ENCODE data around the gene EBF4.

DNA sequence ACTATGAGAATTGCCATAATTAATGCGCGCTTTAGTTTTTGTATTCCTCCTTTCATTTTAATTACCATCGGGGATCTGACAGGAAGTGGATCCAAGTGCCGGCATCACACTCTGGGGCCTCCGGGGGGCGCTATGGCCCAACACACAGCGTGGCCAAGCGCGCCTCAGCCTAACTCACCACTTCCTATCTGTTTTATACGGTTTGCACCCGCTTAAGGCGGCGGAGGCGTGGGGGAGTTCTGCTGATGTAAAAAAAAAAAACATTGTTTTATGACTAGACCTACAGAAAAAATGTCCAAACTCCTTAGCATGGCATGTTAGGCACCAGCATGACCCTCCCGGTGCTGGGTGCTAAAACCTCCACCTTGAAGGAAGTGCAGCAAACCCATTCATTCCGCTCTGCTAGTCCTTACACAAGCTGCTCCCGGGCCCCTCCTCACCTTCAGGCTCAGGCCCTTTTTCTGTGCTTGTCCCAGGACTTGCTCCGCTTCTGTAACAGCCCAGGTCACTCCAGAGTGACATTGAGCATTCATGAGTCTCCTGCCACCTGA is 4.5 kb upstream of the EBF4 start:
- TF ChIP-seq, protein P1, sequence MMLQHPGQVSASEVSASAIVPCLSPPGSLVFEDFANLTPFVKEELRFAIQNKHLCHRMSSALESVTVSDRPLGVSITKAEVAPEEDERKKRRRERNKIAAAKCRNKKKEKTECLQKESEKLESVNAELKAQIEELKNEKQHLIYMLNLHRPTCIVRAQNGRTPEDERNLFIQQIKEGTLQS (IDR thresholded peaks at IDR 0.05), result no peak
- TF ChIP-seq, protein P2, sequence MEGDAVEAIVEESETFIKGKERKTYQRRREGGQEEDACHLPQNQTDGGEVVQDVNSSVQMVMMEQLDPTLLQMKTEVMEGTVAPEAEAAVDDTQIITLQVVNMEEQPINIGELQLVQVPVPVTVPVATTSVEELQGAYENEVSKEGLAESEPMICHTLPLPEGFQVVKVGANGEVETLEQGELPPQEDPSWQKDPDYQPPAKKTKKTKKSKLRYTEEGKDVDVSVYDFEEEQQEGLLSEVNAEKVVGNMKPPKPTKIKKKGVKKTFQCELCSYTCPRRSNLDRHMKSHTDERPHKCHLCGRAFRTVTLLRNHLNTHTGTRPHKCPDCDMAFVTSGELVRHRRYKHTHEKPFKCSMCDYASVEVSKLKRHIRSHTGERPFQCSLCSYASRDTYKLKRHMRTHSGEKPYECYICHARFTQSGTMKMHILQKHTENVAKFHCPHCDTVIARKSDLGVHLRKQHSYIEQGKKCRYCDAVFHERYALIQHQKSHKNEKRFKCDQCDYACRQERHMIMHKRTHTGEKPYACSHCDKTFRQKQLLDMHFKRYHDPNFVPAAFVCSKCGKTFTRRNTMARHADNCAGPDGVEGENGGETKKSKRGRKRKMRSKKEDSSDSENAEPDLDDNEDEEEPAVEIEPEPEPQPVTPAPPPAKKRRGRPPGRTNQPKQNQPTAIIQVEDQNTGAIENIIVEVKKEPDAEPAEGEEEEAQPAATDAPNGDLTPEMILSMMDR (IDR thresholded peaks at IDR 0.05 in 2 of 3, conservative IDR thresholded peaks at IDR 0.05 in 1 of 3; ENCODE audit: borderline replicate concordance in 1 of 3, insufficient read depth in 1 of 3, low read depth in 2 of 3, low read length in 2 of 3), result peak; percentile 47 to 82 (median 75)
- TF ChIP-seq POLR2A (IDR thresholded peaks at IDR 0.05; ENCODE audit: borderline replicate concordance, extremely low read depth, insufficient read depth, insufficient read length) (no peak), SP1 (IDR thresholded peaks at IDR 0.05; ENCODE audit: low read depth) (no peak), EZH2phosphoT487 (IDR thresholded peaks at IDR 0.05; ENCODE audit: borderline replicate concordance) (no peak), EGR1 (IDR thresholded peaks at IDR 0.05; ENCODE audit: low read depth) (no peak), POLR2AphosphoS5 (IDR thresholded peaks at IDR 0.05; ENCODE audit: low read depth, low read length) (no peak), CEBPB (IDR thresholded peaks at IDR 0.05; ENCODE audit: low read depth) (no peak)
- TF ChIP-seq, protein P3, sequence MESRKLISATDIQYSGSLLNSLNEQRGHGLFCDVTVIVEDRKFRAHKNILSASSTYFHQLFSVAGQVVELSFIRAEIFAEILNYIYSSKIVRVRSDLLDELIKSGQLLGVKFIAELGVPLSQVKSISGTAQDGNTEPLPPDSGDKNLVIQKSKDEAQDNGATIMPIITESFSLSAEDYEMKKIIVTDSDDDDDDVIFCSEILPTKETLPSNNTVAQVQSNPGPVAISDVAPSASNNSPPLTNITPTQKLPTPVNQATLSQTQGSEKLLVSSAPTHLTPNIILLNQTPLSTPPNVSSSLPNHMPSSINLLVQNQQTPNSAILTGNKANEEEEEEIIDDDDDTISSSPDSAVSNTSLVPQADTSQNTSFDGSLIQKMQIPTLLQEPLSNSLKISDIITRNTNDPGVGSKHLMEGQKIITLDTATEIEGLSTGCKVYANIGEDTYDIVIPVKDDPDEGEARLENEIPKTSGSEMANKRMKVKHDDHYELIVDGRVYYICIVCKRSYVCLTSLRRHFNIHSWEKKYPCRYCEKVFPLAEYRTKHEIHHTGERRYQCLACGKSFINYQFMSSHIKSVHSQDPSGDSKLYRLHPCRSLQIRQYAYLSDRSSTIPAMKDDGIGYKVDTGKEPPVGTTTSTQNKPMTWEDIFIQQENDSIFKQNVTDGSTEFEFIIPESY (IDR thresholded peaks at IDR 0.05; ENCODE audit: extremely low read depth, insufficient replicate concordance, low read length), result no peak
